Calu3 (cell line): ENCODE data around the gene SLC37A2. TPM values are rescaled to one million over a fixed set of nuclear protein-coding genes. Genes with fewer than 3 reads are reported as not detected.

Source experiments
- Bru-seq: library from RNA; stranded (reverse); fragments of 400-500 nt; gene quantifications from one replicate; lab custom pipeline; 2021; lab: Mats Ljungman, UMichigan
- BruChase-seq, 2 experiments: library from RNA; stranded (reverse); fragments of 400-500 nt; gene quantifications; one replicate each; lab custom pipeline; 2021; lab: Mats Ljungman, UMichigan
- BruUV-seq: library from RNA; stranded (reverse); fragments of 400-500 nt; replicated peaks from 2 replicates; lab custom pipeline; 2021; lab: Mats Ljungman, UMichigan
- CTCF ChIA-PET: fragments of 300-600 bp; sonication (Branson Sonifier 250); formaldehyde crosslinking; loops from one replicate; lab custom pipeline; 2022; ENCODE audit warnings: antibody characterized with exemption; lab: Charles Lee
- DNase-seq: peaks from one replicate; pipeline ENCODE4 v3.0.0; 2022
- H3K27ac Mint-ChIP-seq: one replicate; pipeline ENCODE4 v1.8.0; 2022; ENCODE audit warnings: mixed read lengths; ENCODE audit not compliant: unreplicated experiment
- H3K27me3 Mint-ChIP-seq: one replicate; pipeline ENCODE4 v1.8.0; 2022; ENCODE audit warnings: mixed read lengths; ENCODE audit not compliant: unreplicated experiment
- H3K36me3 Mint-ChIP-seq: one replicate; pipeline ENCODE4 v1.8.0; 2022; ENCODE audit warnings: mild to moderate bottlenecking, moderate library complexity, mixed read lengths; ENCODE audit not compliant: insufficient read depth, unreplicated experiment
- H3K4me1 Mint-ChIP-seq: one replicate; pipeline ENCODE4 v1.8.0; 2022; ENCODE audit warnings: mild to moderate bottlenecking, low read depth, mixed read lengths; ENCODE audit not compliant: unreplicated experiment
- H3K4me3 Mint-ChIP-seq: one replicate; pipeline ENCODE4 v1.8.0; 2022; ENCODE audit warnings: mild to moderate bottlenecking, low read depth, moderate library complexity, mixed read lengths; ENCODE audit not compliant: unreplicated experiment
- H3K9me3 Mint-ChIP-seq: one replicate; pipeline ENCODE4 v1.8.0; 2022; ENCODE audit warnings: low read depth, mixed read lengths; ENCODE audit not compliant: unreplicated experiment
- CTCF ChIP-seq: fragments of 200-600 bp; IDR thresholded peaks from one replicate; pipeline ENCODE4 v1.8.0; 2022; ENCODE audit warnings: antibody characterized with exemption; ENCODE audit not compliant: unreplicated experiment
- intact Hi-C: fragments of 100-400 bp; cut with micrococcal nuclease; formaldehyde crosslinking; loops from one replicate; pipeline ENCODE4 v1.10.0; 2022; ENCODE audit not compliant: unreplicated experiment
- long read RNA-seq: library from polyadenylated mRNA; stranded (forward); transcript quantifications from one replicate; pipeline ENCODE4 v2.0.0, GENCODE V29; 2022
- total RNA-seq: library from RNA; stranded (reverse); gene quantifications from 2 replicates; pipeline ENCODE4 v1.2.3, GENCODE V29; 2022

SLC37A2 gene
- total RNA-seq (2.5 and 4.3 TPM in 2 replicates), Bru-seq, nascent RNA (percentile 35 among the genes with signal in this experiment), BruChase-seq, experiment 1, labeled RNA remaining after a 6-hour chase (percentile 29 among the genes with signal in this experiment), BruChase-seq, experiment 2, labeled RNA remaining after a 2-hour chase (percentile 30 among the genes with signal in this experiment)
- long read RNA-seq, partial matches to known transcripts, result 1 of 2 reads
- long read RNA-seq, other reads (novel, unspliced or antisense), result 0 of 2 reads

- no peaks in the 10 kb centered on the region for H3K9me3 Mint-ChIP-seq
- TF ChIP-seq CTCF, result no peak
- H3K27me3 Mint-ChIP-seq, result no peaks in the 10 kb centered on the region
- H3K4me1 Mint-ChIP-seq, result peaks cover 7% of the 10 kb centered on the region
- peak within 1 kb of the TSS; percentile 75 for H3K4me3 Mint-ChIP-seq
- no TSS peak for BruUV-seq
- CTCF ChIA-PET, result no interaction called here
- DNase-seq, result peak; percentile 68
- intact Hi-C loops, result no loop called here
- H3K36me3 Mint-ChIP-seq, result peaks cover 9% of the 10 kb centered on the region
- H3K27ac Mint-ChIP-seq, result peak within 1 kb of the TSS; percentile 47
These were observed at the start of gene SLC37A2 for GRCh38 chr11:125062931-125063428. SLC37A2 (plus strand) TSS chr11:125063305; CDS start chr11:125063368, 63 bp downstream.

- Mint-ChIP-seq H3K27me3 (no peaks in the 10 kb centered on the region), H3K27ac (no peak overlapping the region), H3K4me1 (no peaks in the 10 kb centered on the region), H3K36me3 (no peaks in the 10 kb centered on the region), H3K9me3 (no peaks in the 10 kb centered on the region), H3K4me3 (no peak overlapping the region)
- CTCF ChIA-PET, result no interaction called here
- no peak for DNase-seq
- intact Hi-C loops, result no loop called here
- no TSS peak for BruUV-seq
- no peak for TF ChIP-seq CTCF
These were observed 46.7 kb upstream of the SLC37A2 start for GRCh38 chr11:125016413-125016812.

GRCh38 chr11:125020342-125020741 is 42.8 kb upstream of the SLC37A2 start:
- intact Hi-C loops, result no loop called here
- CTCF ChIA-PET, result no interaction called here
- DNase-seq, result no peak
- TF ChIP-seq CTCF, result no peak
- no peaks in the 10 kb centered on the region for H3K36me3 Mint-ChIP-seq
- no peaks in the 10 kb centered on the region for H3K27me3 Mint-ChIP-seq
- H3K27ac Mint-ChIP-seq, result no peak overlapping the region
- no peak overlapping the region for H3K4me3 Mint-ChIP-seq
- no TSS peak for BruUV-seq
- H3K9me3 Mint-ChIP-seq, result no peaks in the 10 kb centered on the region
- H3K4me1 Mint-ChIP-seq, result no peaks in the 10 kb centered on the region

GRCh38 chr11:125022551-125022950 is 40.6 kb upstream of the SLC37A2 start:
- intact Hi-C loops, result no loop called here
- DNase-seq, result no peak
- Mint-ChIP-seq H3K27me3 (no peaks in the 10 kb centered on the region), H3K9me3 (no peaks in the 10 kb centered on the region), H3K36me3 (no peaks in the 10 kb centered on the region), H3K27ac (no peak overlapping the region), H3K4me1 (no peaks in the 10 kb centered on the region), H3K4me3 (no peak overlapping the region)
- CTCF ChIA-PET, result no interaction called here
- no TSS peak for BruUV-seq
- TF ChIP-seq CTCF, result no peak
